Fibroblast of peridontal ligament (primary cell): ENCODE results near the gene COA8.

Experiments used
- DNase-seq: peaks from one replicate; pipeline ENCODE4 v3.0.0-alpha.2; 2010; ENCODE audit errors: extremely low read depth

The COA8 gene

GRCh38 chr14:103536693-103537092 is 26.1 kb upstream of the COA8 start:
- DNase-seq, result no peak

GRCh38 chr14:103537175-103537990 is 25.4 kb upstream of the COA8 start:
- DNase-seq, result no peak

GRCh38 chr14:103538291-103539055 is 24.3 kb upstream of the COA8 start:
- no peak for DNase-seq

GRCh38 chr14:103539056-103539825 is 23.5 kb upstream of the COA8 start:
- DNase-seq, result no peak

- no peak for DNase-seq
Observed at GRCh38 chr14:103540821-103541708, 21.7 kb upstream of the COA8 start.

- DNase-seq, result no peak
Observed at GRCh38 chr14:103541709-103542604, 20.8 kb upstream of the COA8 start.

- DNase-seq, result no peak
Observed at GRCh38 chr14:103542605-103543088, 20.1 kb upstream of the COA8 start.

GRCh38 chr14:103543140-103543539 is 19.6 kb upstream of the COA8 start:
- no peak for DNase-seq

GRCh38 chr14:103543721-103544387 is 18.9 kb upstream of the COA8 start:
- no peak for DNase-seq

- DNase-seq, result no peak
Observed at GRCh38 chr14:103544388-103545218, 18.2 kb upstream of the COA8 start.

- no peak for DNase-seq
Observed at GRCh38 chr14:103545219-103545914, 17.4 kb upstream of the COA8 start.

- no peak for DNase-seq
Observed at GRCh38 chr14:103545915-103546651, 16.7 kb upstream of the COA8 start.

- peak; percentile 28 for DNase-seq
Observed at GRCh38 chr14:103546652-103547454, 15.9 kb upstream of the COA8 start.

- no peak for DNase-seq
Observed at GRCh38 chr14:103547455-103547940, 15.3 kb upstream of the COA8 start.

- DNase-seq, result no peak
Observed at GRCh38 chr14:103547941-103548462, 14.8 kb upstream of the COA8 start.
